CD4-positive, alpha-beta T cell treated with Interleukin-17A for 1 hour (primary cell): ENCODE results near the gene SSH2.
"Not testable (repeated sequence)": the region's sequence is repeated elsewhere in the genome, so short reads cannot be mapped to it uniquely, and the experiment has no call there.

Experiments used
- DNase-seq: peaks from one replicate; pipeline ENCODE4 v3.0.0-alpha.2; 2020

The SSH2 gene

DNA sequence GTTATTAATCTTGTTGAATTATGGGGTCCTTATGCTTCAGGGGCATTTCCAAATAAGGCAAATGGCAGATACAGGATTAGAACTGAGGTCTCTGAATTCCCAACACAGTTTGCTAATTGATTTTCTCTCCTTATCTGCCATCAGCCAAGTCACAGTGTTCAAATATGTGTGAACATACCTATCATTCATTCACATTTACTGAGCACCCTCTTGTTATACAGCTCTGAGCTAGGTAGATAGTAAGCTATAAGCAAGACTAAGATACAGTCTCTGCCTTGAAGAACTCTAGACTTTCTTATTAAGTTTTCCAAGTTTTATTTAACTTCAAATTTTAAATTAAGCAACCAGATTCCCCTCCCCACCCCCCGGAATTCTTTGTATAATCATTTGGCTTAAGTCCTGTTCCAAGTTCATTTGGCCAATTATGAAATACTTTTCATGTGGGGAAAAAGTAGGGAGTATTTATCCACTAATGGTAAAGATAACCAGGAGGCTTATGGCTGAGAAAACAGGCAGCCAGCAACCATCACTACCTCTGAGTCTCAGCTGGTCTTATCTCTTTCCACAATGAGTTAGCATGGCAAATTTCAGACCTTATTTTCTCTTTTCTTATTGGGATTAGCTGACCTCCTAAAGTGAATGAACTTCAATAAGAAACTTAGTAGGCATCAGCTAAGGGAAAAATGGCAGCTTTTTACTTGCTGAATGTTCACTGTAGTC, 275.9 kb downstream of the SSH2 start:
- DNase-seq, result no peak

DNA sequence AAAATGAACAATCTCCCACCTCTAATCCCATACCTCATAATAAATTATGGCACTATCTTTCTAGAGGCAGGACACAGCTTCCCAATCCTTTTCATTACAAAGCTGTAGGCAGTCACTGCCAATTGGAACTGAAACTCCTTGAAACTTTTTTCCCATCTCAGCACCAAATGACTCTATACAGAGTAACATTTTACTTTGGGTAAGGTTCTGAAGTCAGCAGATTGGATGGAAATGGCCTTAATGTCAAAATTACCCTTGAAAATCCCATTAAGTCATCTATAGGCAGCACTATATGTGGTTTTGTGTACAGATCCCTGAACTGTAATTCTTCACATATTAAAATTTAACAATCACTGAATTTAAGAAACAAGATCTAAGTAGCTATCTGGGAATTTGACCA, 277.1 kb downstream of the SSH2 start:
- no peak for DNase-seq

DNA sequence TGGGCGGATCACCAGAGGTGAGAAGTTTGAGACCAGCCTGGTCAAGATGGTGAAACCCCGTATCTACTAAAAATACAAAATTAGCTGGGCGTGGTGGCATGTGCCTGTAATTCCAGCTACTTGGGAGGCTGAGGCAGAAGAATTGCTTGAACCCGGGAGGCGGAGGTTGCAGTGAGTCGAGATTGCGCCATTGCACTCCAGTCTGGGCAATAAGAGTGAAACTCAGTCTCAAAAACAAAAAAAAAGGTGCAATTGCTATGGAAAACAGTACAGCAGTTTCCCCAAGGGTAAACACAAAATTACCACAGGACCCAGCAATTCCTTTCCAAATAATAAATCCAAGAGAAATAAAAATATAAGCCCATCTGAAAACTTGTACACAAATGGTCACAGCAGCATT, 278.1 kb downstream of the SSH2 start:
- not testable (repeated sequence) for DNase-seq

DNA sequence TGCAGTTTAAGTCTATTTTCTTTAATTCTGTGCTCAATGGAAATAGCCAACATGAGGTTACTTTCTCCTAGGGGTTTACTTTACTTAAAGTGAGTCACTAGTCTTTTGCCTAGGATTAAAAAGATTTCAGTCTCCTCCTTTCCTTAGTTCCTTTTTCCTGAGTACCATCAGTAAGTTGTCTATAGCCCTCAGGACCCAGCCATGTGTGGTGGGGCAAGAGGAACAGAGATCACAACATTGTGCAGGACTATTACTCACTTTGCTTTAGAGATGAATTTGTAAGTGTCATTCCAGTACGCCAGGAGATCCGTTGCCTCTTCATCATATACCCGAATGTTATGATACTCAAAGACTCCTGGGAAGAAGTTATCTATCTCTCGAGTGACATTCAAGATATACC, 279.6 kb downstream of the SSH2 start:
- DNase-seq, result no peak

DNA sequence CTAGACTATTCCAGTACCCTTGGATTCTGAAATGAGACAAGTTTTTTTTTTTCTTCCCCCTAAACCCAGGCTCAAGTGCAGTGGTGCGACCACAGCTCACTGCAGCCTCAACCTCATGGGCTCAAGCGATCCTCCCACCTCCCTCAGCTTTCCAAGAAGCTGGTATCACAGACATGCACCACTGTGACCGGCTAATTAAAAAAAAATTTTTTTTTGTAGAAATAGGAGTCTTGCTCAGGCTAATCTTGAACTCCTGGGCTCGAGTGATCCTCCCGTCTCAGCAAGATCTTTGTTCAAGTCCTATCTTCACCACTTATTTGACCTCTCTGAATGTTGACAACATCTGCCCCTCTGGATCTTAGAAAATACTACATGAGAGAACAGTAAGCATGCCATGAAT, 280.7 kb downstream of the SSH2 start:
- DNase-seq, result no peak

DNA sequence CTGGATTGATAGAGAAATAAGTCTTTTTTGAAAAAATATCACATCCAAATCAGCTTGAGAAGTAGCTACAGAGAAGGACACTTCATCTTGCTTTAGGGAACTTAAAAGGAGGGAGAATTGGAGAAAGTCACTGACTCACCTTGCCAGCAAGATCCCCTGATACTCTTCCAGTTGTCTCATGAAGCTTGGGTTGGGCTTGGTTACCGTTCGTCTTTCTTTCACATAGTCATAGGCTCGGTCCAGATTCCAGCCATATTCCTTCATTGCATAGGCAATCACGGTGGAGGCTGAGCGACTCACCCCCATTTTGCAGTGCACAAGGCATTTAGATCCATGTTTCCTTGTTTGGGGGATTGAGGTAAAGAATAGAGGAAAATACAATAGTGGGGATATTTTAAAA, 282.0 kb downstream of the SSH2 start:
- DNase-seq, result no peak

DNA sequence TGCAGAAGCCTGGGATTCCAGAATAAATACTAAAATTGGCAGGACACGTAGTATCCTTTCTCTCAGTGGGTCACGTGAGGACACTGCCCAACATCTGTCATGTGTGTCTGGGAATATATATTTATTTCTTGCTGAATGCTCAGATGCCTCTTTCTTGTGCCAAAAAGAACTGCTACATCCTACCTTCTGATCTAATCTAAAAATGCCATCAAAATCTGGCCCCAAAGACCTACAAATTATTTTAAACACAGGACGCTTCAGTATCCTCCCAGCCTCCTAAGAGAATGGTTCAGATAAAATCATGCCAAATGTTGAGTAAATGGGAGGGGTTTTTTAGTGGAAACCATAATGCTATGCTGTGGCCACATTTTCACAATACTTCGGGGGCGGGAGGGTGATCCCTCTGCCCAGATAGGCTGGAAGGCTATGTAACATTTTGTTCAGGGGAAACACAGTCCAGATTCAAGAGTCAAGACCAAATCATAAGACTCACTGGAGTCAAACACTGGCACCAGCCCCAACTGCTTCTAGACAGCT, 284.4 kb downstream of the SSH2 start:
- DNase-seq, result no peak

DNA sequence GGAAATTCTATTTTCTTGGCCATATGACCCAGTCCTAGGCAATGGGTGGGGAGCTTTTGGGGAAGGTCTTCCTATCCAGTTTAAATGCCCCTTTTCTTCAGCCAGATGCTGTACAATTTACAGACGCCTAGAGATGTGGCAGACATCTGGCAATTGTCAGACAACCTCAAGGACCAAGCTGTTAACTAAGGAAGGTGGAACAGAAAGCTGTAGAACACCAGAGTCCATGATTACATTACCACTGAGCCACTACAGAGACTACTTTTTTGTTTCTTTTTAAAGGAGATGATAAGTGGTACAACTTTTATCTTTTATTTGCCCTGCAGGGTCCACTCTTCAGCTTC, 286.2 kb downstream of the SSH2 start:
- DNase-seq, result no peak

DNA sequence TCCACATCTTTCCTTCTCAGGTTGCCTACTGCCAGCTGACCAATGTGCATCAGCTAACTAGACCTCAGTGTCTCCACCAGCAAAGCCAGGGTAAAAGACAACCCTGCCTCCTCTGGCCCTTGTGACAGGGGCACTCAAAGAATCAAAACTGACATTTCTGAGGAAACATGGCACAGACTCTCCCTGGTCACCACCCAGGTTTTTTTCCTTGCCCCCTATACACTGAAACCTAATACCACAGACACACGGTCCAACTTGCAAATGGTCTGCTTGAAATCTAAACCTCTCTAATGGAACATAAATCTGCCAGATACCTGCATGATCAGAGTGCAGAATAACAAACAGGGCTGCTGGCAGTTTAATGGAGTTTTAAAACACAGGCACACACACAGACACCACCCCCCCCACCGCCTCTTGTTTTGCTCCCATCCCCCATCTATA, 287.8 kb downstream of the SSH2 start:
- no peak for DNase-seq

DNA sequence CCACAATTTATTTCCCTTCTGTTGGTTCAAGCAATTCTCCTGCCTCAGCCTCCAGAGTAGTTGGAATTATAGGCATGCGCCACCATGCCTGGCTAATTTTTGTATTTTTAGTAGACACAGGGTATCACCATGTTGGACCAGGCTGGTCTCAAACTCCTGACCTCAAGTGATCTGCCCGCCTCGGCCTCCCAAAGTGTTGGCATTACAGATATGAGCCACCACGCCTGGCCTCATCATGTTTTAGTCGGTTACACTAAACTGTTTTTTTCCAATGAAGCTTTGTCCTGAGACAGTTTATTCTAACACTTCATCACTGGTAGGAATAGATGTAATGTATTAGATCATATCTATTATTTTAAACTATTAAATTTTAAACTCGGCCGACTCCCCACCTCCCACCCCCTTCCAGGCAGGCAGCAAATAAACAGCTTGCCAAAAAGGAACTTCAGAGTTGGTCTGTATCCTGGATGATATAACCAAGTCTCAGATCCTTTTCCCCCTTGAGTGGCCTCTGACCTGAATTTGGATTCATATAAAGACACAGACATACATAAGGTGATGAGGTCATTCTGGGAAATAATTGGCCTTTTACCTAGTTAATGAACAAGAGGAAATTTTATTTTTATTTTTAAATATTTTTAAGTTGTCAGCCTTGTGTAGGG, 288.9 kb downstream of the SSH2 start:
- no peak for DNase-seq

DNA sequence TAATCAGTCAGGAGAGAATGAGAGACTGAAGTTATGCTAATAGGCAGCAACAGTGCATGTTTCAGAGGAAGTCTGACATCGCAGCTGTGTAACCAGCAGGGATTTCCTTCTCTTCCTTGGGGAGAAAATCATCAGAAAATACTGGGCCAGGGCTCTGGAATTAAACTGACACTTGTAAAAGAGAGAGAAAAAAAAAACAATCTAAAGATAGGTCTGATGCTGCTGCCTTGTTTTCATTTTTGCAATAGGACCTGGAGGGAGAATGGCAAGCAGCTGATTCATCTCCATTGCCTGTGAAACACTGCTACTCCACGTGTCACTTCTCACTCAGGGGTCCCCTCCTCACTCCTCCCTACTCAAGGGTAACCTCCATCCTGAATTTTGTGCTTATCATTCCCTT, 289.6 kb downstream of the SSH2 start:
- DNase-seq, result no peak

DNA sequence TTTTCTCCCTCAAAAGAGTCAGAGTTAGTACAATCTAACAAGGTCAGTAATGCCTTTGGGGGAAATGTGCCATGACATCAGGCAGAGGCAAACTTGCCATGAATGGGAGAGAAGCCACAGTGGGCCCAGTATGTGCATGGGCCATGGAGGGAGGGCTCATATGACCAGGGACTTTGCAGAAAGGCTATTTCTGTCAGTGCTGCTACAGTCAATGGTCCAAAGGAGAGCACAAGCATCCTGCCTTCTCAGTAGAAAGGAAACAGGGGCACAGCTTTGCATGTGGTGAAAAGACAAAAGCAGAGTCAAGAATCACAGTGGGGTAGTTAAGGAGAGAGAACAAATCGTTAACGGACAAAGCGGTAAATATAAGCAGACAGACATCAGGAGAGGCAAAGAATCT, 296.1 kb downstream of the SSH2 start:
- no peak for DNase-seq

DNA sequence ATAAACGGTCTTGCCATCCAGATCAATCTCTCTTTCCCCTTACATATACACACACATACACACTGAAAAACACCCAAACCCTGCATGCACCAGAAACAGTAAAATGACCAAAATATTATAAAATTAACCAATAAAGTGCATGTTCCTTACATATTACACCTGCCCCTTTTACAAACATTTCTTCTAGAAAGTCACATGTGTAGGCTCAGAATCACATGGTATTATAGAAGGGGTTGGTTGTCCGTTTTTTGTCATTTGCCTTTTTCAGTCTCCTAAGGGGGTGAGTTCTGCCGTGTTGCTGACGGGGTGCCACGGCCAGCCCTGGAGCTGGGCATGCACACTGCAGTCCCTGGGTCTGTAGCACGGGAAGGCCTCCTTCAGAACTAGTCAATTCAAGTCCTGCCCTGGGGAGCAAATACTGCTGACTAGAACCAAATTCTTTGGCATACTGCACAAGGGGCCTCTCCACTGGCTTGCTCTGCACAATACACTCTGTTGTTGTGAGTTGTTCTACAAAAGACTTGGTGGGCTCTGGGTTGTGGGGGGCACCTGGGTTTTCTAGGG, 299.3 kb downstream of the SSH2 start:
- DNase-seq, result no peak

DNA sequence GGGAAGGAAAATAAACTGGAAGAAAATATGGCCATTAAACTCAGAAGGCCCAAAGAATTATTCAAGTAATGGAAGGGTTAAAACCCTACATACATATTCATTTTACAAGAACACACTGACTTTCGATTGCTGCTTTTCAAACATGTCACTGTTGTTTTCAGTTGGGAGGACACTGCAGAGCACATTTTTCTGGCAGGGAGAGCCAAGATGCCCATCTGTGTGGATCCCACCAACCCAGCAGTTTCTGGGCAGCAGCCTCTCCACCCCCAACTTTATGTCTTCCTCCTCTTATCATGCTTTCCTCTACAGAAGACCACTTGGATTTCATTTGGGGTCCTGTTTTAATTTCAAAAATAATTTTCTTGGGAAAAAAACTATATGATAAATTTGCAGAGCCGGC, 300.2 kb downstream of the SSH2 start:
- DNase-seq, result no peak

DNA sequence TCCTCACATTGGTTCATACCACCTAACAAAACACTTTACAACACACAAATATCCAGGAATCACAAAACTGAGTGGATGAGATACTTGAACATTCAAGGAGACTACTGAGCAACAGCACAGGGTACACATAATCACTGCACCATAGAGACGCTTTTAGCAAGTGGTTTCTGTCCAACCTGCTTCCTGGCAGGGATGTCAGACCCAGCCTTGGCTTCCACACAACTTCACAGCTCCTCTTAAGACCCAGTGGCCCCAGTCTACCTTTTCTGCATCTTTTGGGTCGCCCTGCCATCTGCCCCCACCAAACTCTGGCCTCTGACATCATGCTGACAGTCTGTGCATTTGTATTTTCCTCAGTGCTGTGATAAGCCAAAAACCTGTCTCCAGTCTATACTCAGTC, 301.4 kb downstream of the SSH2 start:
- no peak for DNase-seq

DNA sequence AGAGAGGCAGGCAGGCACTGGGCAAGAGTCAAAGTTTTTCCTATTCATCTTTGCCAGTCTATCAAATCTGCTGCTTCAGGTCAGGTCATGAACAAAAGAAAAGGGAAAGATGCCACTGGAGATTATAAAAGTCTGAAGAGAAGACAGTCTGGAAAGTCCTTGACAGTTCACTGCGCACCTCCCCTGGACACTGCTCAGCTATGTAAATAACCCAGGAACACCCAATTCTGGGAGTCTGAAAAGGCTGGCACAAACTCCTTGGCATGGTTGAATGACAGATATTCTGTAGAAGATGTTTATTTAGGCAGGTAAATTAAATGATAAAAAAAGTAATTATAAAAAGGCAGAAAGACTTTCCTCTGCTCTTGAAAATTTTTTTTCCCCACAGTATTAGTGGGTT, 302.1 kb downstream of the SSH2 start:
- DNase-seq, result no peak

DNA sequence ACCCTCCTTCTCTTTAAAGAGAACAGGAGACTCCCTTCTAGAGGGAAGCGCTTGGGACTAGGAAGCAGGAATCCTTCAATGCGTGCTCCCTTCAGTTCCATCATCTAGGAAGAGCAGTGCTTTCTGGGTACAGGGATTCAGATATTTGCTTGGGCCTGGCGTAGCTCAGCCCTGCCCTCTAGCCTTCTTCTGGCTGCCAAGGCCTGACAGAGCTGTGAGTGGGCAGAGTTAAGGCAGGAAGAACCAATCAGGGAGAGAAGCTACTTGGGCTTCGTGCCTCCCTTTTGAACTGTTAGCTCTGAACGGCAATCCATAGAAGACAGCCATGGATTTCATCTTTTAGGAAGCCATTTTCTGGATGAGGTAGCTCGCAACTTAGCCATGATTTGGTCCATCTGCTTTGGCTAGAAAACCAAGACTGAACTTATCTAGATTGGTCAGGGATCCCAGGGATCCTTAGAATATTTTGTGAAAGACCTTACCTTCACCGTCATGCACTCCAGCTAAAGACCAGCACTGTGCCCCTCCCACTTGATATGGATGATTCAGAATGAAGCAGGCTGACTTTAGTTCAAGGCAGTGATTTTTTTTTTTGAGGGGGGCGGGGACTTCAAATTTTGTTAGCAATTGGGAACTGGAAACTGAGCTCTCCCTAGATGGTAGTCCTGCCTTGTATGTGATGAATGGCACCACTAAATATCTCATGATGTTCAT, 304.8 kb downstream of the SSH2 start:
- DNase-seq, result no peak

DNA sequence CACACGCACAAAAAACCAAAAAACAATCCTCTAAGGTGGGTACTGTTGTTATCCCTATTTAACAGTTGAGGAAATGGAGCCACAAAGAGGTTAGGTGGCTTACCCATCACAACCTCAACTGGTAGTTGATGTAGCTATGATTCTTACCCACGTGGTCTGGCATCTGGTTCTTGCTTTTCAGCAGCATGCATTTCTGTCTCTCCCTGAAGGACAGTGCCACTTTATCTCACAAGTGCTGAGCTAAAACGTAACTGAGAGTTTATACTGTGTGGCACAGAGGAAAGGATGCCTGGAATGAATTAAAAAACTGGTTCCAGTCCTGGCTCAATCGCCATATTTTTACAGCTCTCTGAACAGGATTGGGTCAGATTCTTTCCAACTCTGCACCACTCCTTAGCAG, 305.4 kb downstream of the SSH2 start:
- DNase-seq, result no peak

DNA sequence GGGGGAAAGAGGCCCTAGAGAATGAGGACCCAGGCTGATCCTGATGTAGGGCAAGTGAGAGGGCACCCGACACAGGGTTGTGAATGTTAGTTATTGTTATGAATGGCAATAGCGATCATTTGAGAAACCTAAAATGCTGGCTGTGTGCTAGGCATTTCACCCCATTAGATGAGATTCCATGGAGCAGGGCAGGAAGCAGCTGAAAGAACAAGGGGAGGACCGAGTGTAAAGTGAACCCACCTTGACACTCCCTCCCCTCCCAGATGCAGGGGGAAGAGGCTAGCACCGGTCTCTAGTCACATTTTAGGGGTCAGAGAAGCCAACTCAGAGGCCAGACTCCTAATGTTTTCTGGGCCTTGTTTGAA, 306.8 kb downstream of the SSH2 start:
- DNase-seq, result no peak

DNA sequence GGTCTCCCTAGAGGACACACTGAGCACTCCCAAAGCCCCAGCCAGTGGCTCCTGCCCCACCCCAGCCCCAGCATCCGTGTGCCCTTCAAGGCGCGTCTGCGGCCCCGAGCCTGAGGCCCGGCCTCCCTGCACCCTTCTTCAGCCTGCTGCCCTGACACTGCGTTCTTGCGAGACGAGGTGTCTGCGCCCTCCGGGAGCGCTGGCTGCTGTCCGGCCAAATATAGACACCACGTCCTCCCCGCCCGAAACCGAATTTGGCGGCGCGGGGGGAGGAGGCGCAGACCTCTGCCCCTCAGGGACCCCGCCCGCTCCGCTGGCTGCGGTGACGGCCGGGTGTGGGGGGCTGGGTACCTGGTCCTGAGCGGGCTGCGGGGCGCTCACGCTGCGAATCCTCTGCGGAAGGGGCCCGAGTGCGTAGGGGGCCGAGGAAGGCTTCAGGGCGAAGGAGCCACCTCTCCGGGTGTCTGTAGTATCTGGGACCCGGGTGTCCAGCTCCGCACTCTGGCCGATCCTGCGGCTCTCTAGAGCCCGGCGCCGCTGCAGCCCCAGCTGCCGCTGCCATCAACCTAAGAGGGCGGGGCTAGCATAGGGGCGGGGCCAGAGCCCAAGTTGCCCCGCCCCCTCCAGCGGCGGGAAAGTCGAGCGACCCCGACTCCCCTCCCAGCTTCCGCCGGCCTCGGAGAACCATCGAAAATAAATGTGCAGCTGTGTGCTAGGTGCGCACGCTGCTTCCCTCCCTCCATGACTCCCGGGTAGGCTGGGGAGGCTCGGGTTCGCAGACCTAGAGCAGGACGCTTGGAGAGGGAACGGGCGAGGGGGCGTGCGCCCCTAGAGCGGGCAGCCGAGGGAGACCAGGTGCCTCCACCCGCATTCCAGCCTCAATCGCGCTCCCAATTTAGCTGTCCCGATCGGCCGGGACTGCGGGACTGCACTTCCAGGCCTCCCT, 307.4 kb downstream of the SSH2 start, which contains the start of gene CORO6:
TSS of gene CORO6 (minus strand) at position 576 of the 946 bp plus-strand sequence. CDS start 1,491 bp downstream, outside the sequence.
- peak; percentile 71 for DNase-seq

DNA sequence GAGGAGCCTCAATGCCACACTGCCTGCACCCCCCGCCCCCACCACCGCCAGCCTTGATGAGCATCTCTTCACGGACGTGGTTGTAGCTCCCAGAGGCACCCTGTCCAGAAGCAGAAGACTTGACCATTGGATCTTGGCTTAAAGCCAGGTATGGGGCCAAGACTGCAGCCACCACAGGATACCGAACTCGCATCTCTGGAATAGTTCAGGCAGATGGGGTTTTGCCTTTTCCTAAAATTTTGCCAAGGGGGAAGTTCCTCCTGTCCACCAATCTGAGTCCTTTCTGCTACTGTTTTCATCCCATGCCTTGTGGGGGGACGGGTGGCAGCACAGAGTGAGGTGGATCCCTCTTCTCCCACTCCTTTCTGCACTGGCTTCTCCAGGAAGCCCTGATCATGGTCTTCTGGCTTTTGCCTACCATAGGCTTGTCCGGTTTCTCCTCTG, 308.3 kb downstream of the SSH2 start:
- DNase-seq, result no peak

DNA sequence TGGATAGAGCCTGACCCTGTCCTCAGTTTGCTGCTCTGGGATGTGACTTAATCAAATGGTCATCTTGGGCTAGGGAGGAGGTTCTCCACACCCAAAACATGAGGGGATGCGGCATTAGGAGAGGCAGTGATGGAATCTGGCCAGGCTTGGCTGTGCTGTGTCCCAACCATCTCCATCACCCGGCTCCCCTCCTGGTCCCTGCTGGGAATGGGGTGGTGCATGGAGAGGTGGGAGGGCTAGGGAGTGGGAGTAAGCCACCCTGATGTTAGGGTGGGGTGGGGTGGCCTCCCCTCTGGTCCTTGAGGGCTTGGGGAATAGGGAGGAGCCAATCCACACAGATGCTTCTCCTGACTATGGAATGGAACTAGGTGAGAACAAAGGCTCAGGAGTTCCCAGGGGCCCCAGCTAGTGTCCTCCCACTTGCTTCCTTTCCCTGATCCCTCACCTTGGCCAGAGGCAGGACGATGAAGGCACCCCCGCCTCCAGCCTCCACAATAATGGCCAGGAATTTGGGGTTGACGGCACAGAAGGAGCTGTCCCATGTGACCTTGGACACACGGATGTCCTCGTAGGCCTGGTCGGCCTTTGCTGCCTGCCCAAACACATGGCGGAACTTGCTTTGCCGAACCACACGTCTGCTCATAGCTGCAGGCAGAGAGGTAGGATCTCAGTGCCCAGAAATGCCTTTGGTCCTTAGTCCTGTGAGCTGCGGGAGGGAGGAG, 309.1 kb downstream of the SSH2 start:
- DNase-seq, result no peak
